ENCODE measurements around the gene ANOS1.

- TF ChIP-seq EZH2 (conservative IDR thresholded peaks at IDR 0.05; ENCODE audit: low read depth, low read length) = no peak
- TF ChIP-seq ZC3H13 (CRISPR knock-in tag; IDR thresholded peaks at IDR 0.05) = no peak
- TF ChIP-seq FOXK1 (CRISPR knock-in tag; IDR thresholded peaks at IDR 0.05; ENCODE audit: borderline replicate concordance, low read depth) = no peak
- TF ChIP-seq NFIC (IDR thresholded peaks at IDR 0.05; ENCODE audit: low read length) = no peak
- no peak for TF ChIP-seq RBFOX2 (IDR thresholded peaks at IDR 0.05; ENCODE audit: low read depth, low read length)
- no peak for TF ChIP-seq CTCF (CRISPR knock-in tag; IDR thresholded peaks at IDR 0.05)
- TF ChIP-seq STAT5B (CRISPR knock-in tag; IDR thresholded peaks at IDR 0.05) = no peak
- TF ChIP-seq SIN3A (IDR thresholded peaks at IDR 0.05; ENCODE audit: borderline replicate concordance, low read depth, low read length) = no peak
- no peak for TF ChIP-seq THYN1 (CRISPR knock-in tag; IDR thresholded peaks at IDR 0.05; ENCODE audit: borderline replicate concordance, low read depth)
- no peak for TF ChIP-seq MAX (IDR thresholded peaks at IDR 0.05)
- TF ChIP-seq ZNF160 (CRISPR knock-in tag; IDR thresholded peaks at IDR 0.05) = no peak
These were observed 104.1 kb downstream of the ANOS1 start for GRCh38 chrX:8627796-8628195.

Data from HepG2 (cell line).